Upper lobe of left lung (tissue), 4 donors: ENCODE measurements around the gene CDHR5.

Source experiments
- CTCF ChIP-seq, 6 experiments: fragments of 450-650 bp in 4 of 6; fragments of 200-600 bp in 2 of 6; sonication (generic) in 2 of 6; IDR thresholded peaks; one replicate each; pipeline ENCODE4 v1.5.1; 2016 to 2019; ENCODE audit warnings: antibody characterized with exemption in 6 of 6
- EP300 ChIP-seq, 4 donors: sonication (generic); formaldehyde crosslinking; IDR thresholded peaks; one replicate each; pipeline ENCODE4 v1.5.1; 2017; ENCODE audit warnings: antibody characterized with exemption in 4 of 4, control low read depth in 2 of 4
- POLR2A ChIP-seq, 4 donors: fragments of 450-650 bp; IDR thresholded peaks; one replicate each; pipeline ENCODE4 v1.5.1; 2016 to 2017; ENCODE audit warnings: antibody characterized with exemption in 4 of 4, mild to moderate bottlenecking in 2 of 4

DNA sequence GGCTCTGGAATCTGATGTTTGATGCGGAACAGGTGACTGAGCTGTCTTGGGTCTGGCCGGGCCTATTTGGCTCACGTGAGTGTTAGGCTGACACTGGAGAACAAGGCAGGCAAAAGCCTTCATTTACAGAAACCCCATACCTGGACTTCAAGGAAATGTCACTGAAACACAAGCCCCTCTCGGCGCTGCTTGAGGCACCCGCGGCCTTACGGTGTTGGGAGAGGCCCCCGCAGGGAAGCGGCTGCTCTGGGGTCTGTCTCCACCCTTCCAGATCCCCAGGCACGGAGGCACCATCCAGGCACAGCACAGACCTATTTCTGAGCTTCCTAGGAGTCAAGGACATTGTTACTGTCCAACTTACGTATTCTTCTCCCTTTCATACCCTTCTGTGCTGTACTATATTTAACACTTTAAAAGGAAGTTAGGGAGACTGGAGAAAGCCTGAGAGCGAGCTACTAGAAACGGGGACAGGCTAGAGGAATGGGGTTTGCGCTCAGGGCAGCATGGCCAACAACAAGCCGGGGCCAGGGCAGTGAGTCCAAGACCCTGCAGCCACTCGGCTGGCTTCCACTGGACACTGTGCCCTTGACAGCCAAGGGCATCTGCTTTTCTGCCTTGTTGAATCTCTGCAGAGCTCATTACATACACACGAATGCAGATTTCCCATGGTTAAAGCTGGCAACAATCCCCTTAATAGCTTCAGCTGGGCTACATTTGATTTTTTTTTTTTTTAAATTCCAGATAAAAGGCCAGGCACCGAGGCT, 36.1 kb upstream of the CDHR5 start:
- TF ChIP-seq CTCF (IDR thresholded peaks at IDR 0.05) (no peak), EP300 (IDR thresholded peaks at IDR 0.05) (no peak), POLR2A (IDR thresholded peaks at IDR 0.05) (no peak)
